ENCODE results near the gene BCAS1. TPM values are rescaled to one million over a fixed set of nuclear protein-coding genes. Genes with fewer than 3 reads are reported as not detected.

The BCAS1 gene
- total RNA-seq, 6 experiments from 2014 or later = 0.07 to 0.43 (median 0.15) TPM; not detected in 2

GRCh38 chr20:54084727-54085388 is 14.5 kb upstream of the BCAS1 start:
- peak in 2 of 4 donors; percentile 48 to 80 for ATAC-seq
- intact Hi-C loops (cut with DNase I) = no loop called here

GRCh38 chr20:54084193-54084592 is 13.8 kb upstream of the BCAS1 start:
- no peak for DNase-seq
- no peaks in the 10 kb centered on the region for H3K36me3 ChIP-seq
- intact Hi-C loops (cut with DNase I) = no loop called here
- no peak overlapping the region for H3K27ac ChIP-seq
- H3K9me3 ChIP-seq = no peaks in the 10 kb centered on the region
- TF ChIP-seq CTCF (IDR thresholded peaks at IDR 0.05) (no peak), POLR2A (IDR thresholded peaks at IDR 0.05) (no peak)
- H3K4me3 ChIP-seq = no peak overlapping the region
- no peaks in the 10 kb centered on the region for H3K27me3 ChIP-seq
- no peaks in the 10 kb centered on the region for H3K4me1 ChIP-seq
- ATAC-seq = no peak

More at GRCh38 chr20:54084727-54085388, 14.5 kb upstream of the BCAS1 start:
- no peak for DNase-seq
- Histone ChIP-seq H3K9me3 (no peaks in the 10 kb centered on the region), H3K4me3 (no peak overlapping the region), H3K27me3 (no peaks in the 10 kb centered on the region), H3K36me3 (no peaks in the 10 kb centered on the region), H3K27ac (no peak overlapping the region), H3K4me1 (no peaks in the 10 kb centered on the region)
- TF ChIP-seq CTCF (IDR thresholded peaks at IDR 0.05) (no peak), POLR2A (IDR thresholded peaks at IDR 0.05) (no peak)
- WGBS (ENCODE audit: insufficient coverage, low coverage, low lambda C conversion rate, missing lambda C conversion rate) = 45% methylated on average over 4 of the region's 5 CpGs

GRCh38 chr20:54083459-54083858 is 13.1 kb upstream of the BCAS1 start:
- TF ChIP-seq CTCF (IDR thresholded peaks at IDR 0.05) = no peak
- no peak for TF ChIP-seq POLR2A (IDR thresholded peaks at IDR 0.05)
- ATAC-seq (no peak), DNase-seq (no peak)
- Histone ChIP-seq H3K4me1 (no peaks in the 10 kb centered on the region), H3K9me3 (no peaks in the 10 kb centered on the region), H3K36me3 (no peaks in the 10 kb centered on the region), H3K4me3 (no peak overlapping the region), H3K27ac (no peak overlapping the region), H3K27me3 (no peaks in the 10 kb centered on the region)
- intact Hi-C loops (cut with DNase I) = no loop called here

- WGBS (ENCODE audit: insufficient coverage, low coverage, low lambda C conversion rate, missing lambda C conversion rate) = 54% methylated on average over 6 of the region's 6 CpGs
- Histone ChIP-seq H3K4me3 (no peak overlapping the region), H3K4me1 (no peaks in the 10 kb centered on the region), H3K9me3 (no peaks in the 10 kb centered on the region), H3K27me3 (no peaks in the 10 kb centered on the region), H3K27ac (no peak overlapping the region), H3K36me3 (no peaks in the 10 kb centered on the region)
- intact Hi-C loops (cut with DNase I) = no loop called here
- TF ChIP-seq POLR2A (IDR thresholded peaks at IDR 0.05) (no peak), CTCF (IDR thresholded peaks at IDR 0.05) (no peak)
- DNase-seq (no peak), ATAC-seq (no peak)
These were observed 11.7 kb upstream of the BCAS1 start for GRCh38 chr20:54082100-54082499.

- no peak for DNase-seq
- no peaks in the 10 kb centered on the region for H3K27me3 ChIP-seq
- H3K36me3 ChIP-seq = no peaks in the 10 kb centered on the region
- no peaks in the 10 kb centered on the region for H3K9me3 ChIP-seq
- H3K27ac ChIP-seq = no peak overlapping the region
- WGBS (ENCODE audit: insufficient coverage, low coverage, low lambda C conversion rate, missing lambda C conversion rate) = 67% methylated on average over 3 of the region's 3 CpGs
- no peaks in the 10 kb centered on the region for H3K4me1 ChIP-seq
- ATAC-seq = no peak
- intact Hi-C loops (cut with DNase I) = no loop called here
- TF ChIP-seq POLR2A (IDR thresholded peaks at IDR 0.05) (no peak), CTCF (IDR thresholded peaks at IDR 0.05) (no peak)
- H3K4me3 ChIP-seq = no peak overlapping the region
These were observed 9.3 kb upstream of the BCAS1 start for GRCh38 chr20:54079652-54080051.

All from right lobe of liver (tissue), 6 donors.